ENCODE results near the gene BEST4.

DNA sequence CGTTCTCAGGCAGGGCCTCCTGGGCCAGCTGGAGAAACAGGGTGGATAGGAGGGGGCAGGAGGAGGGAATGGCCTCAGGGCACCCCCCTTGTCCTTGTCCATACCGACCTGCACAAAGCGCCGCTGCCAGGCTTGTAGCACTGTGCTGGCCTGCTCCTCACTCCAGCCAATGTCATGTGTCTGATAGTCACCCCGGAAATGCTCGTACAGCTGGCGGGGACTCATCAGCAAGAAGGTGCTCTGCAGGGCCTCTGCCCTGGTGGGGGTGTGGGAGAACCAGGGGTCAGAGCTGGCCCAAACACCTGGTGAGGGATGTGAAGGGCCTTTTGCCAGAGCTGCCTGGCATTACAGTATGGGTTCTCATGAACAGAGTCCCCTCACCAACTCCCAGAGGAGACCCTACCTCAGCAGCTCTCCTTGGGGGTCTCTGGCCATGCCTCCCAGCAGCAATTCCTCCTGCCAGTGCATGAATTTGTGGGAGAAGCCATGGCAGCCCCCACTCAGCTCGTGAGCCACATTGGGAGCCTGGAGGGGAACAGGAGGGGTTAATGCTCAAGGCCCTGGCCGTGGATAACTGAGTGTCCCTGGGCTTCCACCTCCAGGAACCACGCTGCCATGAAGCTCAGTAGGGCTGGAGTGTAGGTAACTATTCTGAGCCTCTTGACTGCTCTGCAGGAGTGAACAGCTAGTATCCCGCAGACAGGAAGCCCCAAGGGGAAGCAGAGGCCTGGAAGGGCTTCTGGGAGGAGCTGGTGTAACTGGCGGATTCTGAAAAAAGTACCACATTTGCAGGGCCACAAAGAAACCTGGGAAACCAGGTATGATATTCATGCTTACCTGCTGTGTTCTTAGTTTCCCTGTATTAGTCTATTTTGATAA, 41.8 kb upstream of the BEST4 start:
- TF ChIP-seq, protein P1, sequence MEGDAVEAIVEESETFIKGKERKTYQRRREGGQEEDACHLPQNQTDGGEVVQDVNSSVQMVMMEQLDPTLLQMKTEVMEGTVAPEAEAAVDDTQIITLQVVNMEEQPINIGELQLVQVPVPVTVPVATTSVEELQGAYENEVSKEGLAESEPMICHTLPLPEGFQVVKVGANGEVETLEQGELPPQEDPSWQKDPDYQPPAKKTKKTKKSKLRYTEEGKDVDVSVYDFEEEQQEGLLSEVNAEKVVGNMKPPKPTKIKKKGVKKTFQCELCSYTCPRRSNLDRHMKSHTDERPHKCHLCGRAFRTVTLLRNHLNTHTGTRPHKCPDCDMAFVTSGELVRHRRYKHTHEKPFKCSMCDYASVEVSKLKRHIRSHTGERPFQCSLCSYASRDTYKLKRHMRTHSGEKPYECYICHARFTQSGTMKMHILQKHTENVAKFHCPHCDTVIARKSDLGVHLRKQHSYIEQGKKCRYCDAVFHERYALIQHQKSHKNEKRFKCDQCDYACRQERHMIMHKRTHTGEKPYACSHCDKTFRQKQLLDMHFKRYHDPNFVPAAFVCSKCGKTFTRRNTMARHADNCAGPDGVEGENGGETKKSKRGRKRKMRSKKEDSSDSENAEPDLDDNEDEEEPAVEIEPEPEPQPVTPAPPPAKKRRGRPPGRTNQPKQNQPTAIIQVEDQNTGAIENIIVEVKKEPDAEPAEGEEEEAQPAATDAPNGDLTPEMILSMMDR (optimal IDR thresholded peaks at IDR 0.05 in 1 of 3, IDR thresholded peaks at IDR 0.05 in 1 of 3, conservative IDR thresholded peaks at IDR 0.05 in 1 of 3; ENCODE audit: extremely low read depth in 1 of 3, insufficient read depth in 2 of 3, low read length in 3 of 3), result no peak
- TF ChIP-seq EZH2 (IDR thresholded peaks at IDR 0.05; ENCODE audit: low read length), result no peak

All from keratinocyte (primary cell).